IMR-90 (cell line): ENCODE results near the gene GABRB2. TPM values are rescaled to one million over a fixed set of nuclear protein-coding genes. Genes with fewer than 3 reads are reported as not detected.

ENCODE experiments used
- ATAC-seq: fragments of 200-7000 bp; cut with Tn5 transposase; 2 replicates; pipeline ENCODE4 v1.9.1; 2020; ENCODE audit warnings: low read depth, mild to moderate bottlenecking, moderate library complexity
- BruUV-seq: library from RNA; stranded (reverse); fragments of 400-500 nt; replicated peaks from 2 replicates; lab custom pipeline; 2021; lab: Mats Ljungman, UMichigan
- CTCF ChIA-PET: fragments of 300-600 bp; formaldehyde crosslinking; extraction: SDS; loops from one replicate; lab custom pipeline; 2021; ENCODE audit warnings: antibody characterized with exemption; lab: Yijun Ruan, JAX
- POLR2A ChIA-PET: fragments of 300-600 bp; sonication (Branson Sonifier 250); formaldehyde crosslinking; loops from one replicate; lab custom pipeline; 2022; ENCODE audit warnings: antibody characterized with exemption; ENCODE audit not compliant: unreplicated experiment; lab: Charles Lee
- DNase-seq: peaks from one replicate; pipeline ENCODE4 v3.0.0; 2013
- H2AFZ ChIP-seq: replicated peaks from 2 replicates; pipeline ENCODE3; 2013; ENCODE audit warnings: low read length, mild to moderate bottlenecking; ENCODE audit not compliant: poor library complexity
- H2AK5ac ChIP-seq: 2 replicates; pipeline ENCODE4 v1.6.1; 2013; ENCODE audit warnings: low read depth, low read length, inconsistent platforms
- H2AK9ac ChIP-seq: replicated peaks from 2 replicates; pipeline ENCODE3; 2013; ENCODE audit warnings: mild to moderate bottlenecking, low read depth, low read length, moderate library complexity; ENCODE audit not compliant: poor library complexity
- H2BK120ac ChIP-seq: 2 replicates; pipeline ENCODE4 v1.6.1; 2013; ENCODE audit warnings: low read depth, low read length, inconsistent platforms
- H2BK15ac ChIP-seq: 3 replicates; pipeline ENCODE4 v1.6.1; 2013; ENCODE audit warnings: low read depth, low read length, inconsistent platforms
- H2BK20ac ChIP-seq: 2 replicates; pipeline ENCODE4 v1.6.1; 2013; ENCODE audit warnings: low read depth, mild to moderate bottlenecking, inconsistent platforms, low read length, moderate library complexity
- H2BK5ac ChIP-seq: 2 replicates; pipeline ENCODE4 v1.6.1; 2013; ENCODE audit warnings: mild to moderate bottlenecking, low read depth, low read length, inconsistent platforms; ENCODE audit not compliant: poor library complexity, severe bottlenecking
- H3K14ac ChIP-seq: replicated peaks from 2 replicates; pipeline ENCODE4 v1.6.1; 2013; ENCODE audit warnings: low read depth, low read length, inconsistent platforms
- H3K18ac ChIP-seq: 2 replicates; pipeline ENCODE4 v1.6.1; 2013; ENCODE audit warnings: low read depth, low read length, control low read depth
- H3K23ac ChIP-seq: 2 replicates; pipeline ENCODE4 v1.6.1; 2013; ENCODE audit warnings: low read depth, low read length, inconsistent platforms
- H3K27ac ChIP-seq: 2 replicates; pipeline ENCODE4 v1.5.1; 2013; ENCODE audit warnings: mild to moderate bottlenecking, control low read depth, low read length; ENCODE audit not compliant: insufficient read depth
- H3K27me3 ChIP-seq: 2 replicates; pipeline ENCODE4 v1.6.1; 2013; ENCODE audit warnings: low read length; ENCODE audit not compliant: control insufficient read depth, insufficient read depth
- H3K36me3 ChIP-seq: 2 replicates; pipeline ENCODE4 v1.6.1; 2013; ENCODE audit warnings: low read length, mixed read lengths; ENCODE audit not compliant: control insufficient read depth, insufficient read depth
- H3K4ac ChIP-seq: 2 replicates; pipeline ENCODE4 v1.6.1; 2013; ENCODE audit warnings: low read depth, low read length, inconsistent platforms
- H3K4me1 ChIP-seq: 2 replicates; pipeline ENCODE4 v1.6.1; 2013; ENCODE audit warnings: low read length, mixed read lengths; ENCODE audit not compliant: control insufficient read depth, insufficient read depth
- H3K4me2 ChIP-seq: 2 replicates; pipeline ENCODE4 v1.6.1; 2013; ENCODE audit warnings: low read depth, mild to moderate bottlenecking, control low read depth, low read length, moderate library complexity
- H3K4me3 ChIP-seq: 2 replicates; pipeline ENCODE4 v1.5.1; 2013; ENCODE audit warnings: low read depth, mild to moderate bottlenecking, control low read depth, low read length, moderate library complexity; ENCODE audit not compliant: insufficient read depth
- H3K56ac ChIP-seq: 2 replicates; pipeline ENCODE4 v1.6.1; 2013; ENCODE audit warnings: low read length, inconsistent platforms; ENCODE audit not compliant: insufficient read depth; ENCODE audit errors: extremely low read depth
- H3K79me1 ChIP-seq, 2 experiments: 2 replicates each; pipeline ENCODE4 v1.6.1; 2013; ENCODE audit warnings: low read length in 2 of 2, inconsistent platforms in 1 of 2, low read depth in 1 of 2
- H3K9ac ChIP-seq: 2 replicates; pipeline ENCODE4 v1.6.1; 2013; ENCODE audit warnings: low read depth, low read length, control low read depth
- H3K9me1 ChIP-seq: 2 replicates; pipeline ENCODE4 v1.6.1; 2013; ENCODE audit warnings: low read length, inconsistent platforms; ENCODE audit not compliant: insufficient read depth
- H3K9me3 ChIP-seq: 2 replicates; pipeline ENCODE4 v1.6.1; 2013; ENCODE audit warnings: low read length; ENCODE audit not compliant: control insufficient read depth, insufficient read depth
- H4K20me1 ChIP-seq: 2 replicates; pipeline ENCODE4 v1.6.1; 2013; ENCODE audit warnings: low read length, inconsistent platforms; ENCODE audit not compliant: insufficient read depth
- H4K5ac ChIP-seq: 2 replicates; pipeline ENCODE4 v1.6.1; 2013; ENCODE audit warnings: mild to moderate bottlenecking, low read depth, low read length, control low read depth
- H4K8ac ChIP-seq, 2 experiments: 2 replicates each; pipeline ENCODE4 v1.6.1; 2013; ENCODE audit warnings: low read depth in 2 of 2, low read length in 2 of 2, control low read depth in 1 of 2, inconsistent platforms in 1 of 2
- H4K91ac ChIP-seq: 2 replicates; pipeline ENCODE4 v1.6.1; 2013; ENCODE audit warnings: low read depth, low read length, inconsistent platforms; ENCODE audit not compliant: insufficient read depth
- CEBPB ChIP-seq: IDR thresholded peaks from 2 replicates; pipeline ENCODE4 v1.6.1; 2012; ENCODE audit warnings: low read depth, low read length, improper control_type of control experiment
- MAZ ChIP-seq: IDR thresholded peaks from 2 replicates; pipeline ENCODE4 v1.6.1; 2012; ENCODE audit warnings: low read depth, mild to moderate bottlenecking, low read length, improper control_type of control experiment, moderate library complexity, borderline replicate concordance
- MXI1 ChIP-seq: IDR thresholded peaks from 2 replicates; pipeline ENCODE4 v1.6.1; 2012; ENCODE audit warnings: low read depth, mild to moderate bottlenecking, low read length, moderate library complexity, borderline replicate concordance
- NFE2L2 ChIP-seq: fragments of 150-350 bp; IDR thresholded peaks from 2 replicates; pipeline ENCODE4 v1.6.1; 2016; ENCODE audit warnings: low read depth, mild to moderate bottlenecking, low read length
- POLR2A ChIP-seq: IDR thresholded peaks from 2 replicates; pipeline ENCODE4 v1.6.1; 2012; ENCODE audit warnings: mild to moderate bottlenecking, low read depth, low read length
- RAD21 ChIP-seq: IDR thresholded peaks from 2 replicates; pipeline ENCODE4 v1.6.1; 2012; ENCODE audit warnings: low read length, improper control_type of control experiment
- RCOR1 ChIP-seq: IDR thresholded peaks from 2 replicates; pipeline ENCODE4 v1.6.1; 2012; ENCODE audit warnings: mild to moderate bottlenecking, low read length, improper control_type of control experiment; ENCODE audit not compliant: insufficient replicate concordance
- SMC3 ChIP-seq: fragments of 150-350 bp; IDR thresholded peaks from 2 replicates; pipeline ENCODE4 v1.6.1; 2016; ENCODE audit warnings: low read depth, mild to moderate bottlenecking, antibody characterized with exemption, low read length, moderate library complexity
- WGBS, 2 experiments: methylation state at CpG; one replicate each; pipeline versions ENCODE4 v1.1.5 to v1.1.7; 2013; ENCODE audit warnings: missing lambda C conversion rate in 2 of 2; ENCODE audit not compliant: insufficient read length in 1 of 2; ENCODE audit errors: extremely low coverage in 2 of 2; 5-methylcytosine and 5-hydroxymethylcytosine counted together
- dilution Hi-C: fragments of 300-500 bp; cut with HindIII; formaldehyde crosslinking; loops from one replicate; pipeline ENCODE4 v1.14.3; 2018; ENCODE audit warnings: low sequenced_read_pairs; ENCODE audit not compliant: unreplicated experiment
- in situ Hi-C: fragments of 300-500 bp; cut with MboI; formaldehyde crosslinking; loops from 3 replicates; pipeline ENCODE4 v1.14.3; 2019; ENCODE audit warnings: low sequenced_read_pairs, inconsistent platforms, mixed read lengths
- intact Hi-C: fragments of 100-400 bp; cut with micrococcal nuclease; formaldehyde crosslinking; loops from 2 replicates; pipeline ENCODE4 v1.10.0; 2022
- polyA plus RNA-seq, 3 experiments: library from polyadenylated mRNA; depleted of rRNA; stranded (reverse); fragments of >200 nt; gene quantifications; 2 replicates each; pipeline ENCODE4 v1.2.3, GENCODE V29; 2012; ENCODE audit warnings: low replicate concordance in 1 of 3
- total RNA-seq: library from RNA; depleted of rRNA; stranded (reverse); fragments of >200 nt; gene quantifications from 2 replicates; pipeline ENCODE4 v1.2.3, GENCODE V29; 2012
- TF ChIP-seq, protein P1 (sequence below): conservative IDR thresholded peaks from 2 replicates; pipeline ENCODE4 v1.5.1; 2012; ENCODE audit warnings: mild to moderate bottlenecking, low read depth, low read length, improper control_type of control experiment
- TF ChIP-seq, protein P2 (sequence below): fragments of 150-350 bp; IDR thresholded peaks from 2 replicates; pipeline ENCODE4 v1.6.1; 2017; ENCODE audit warnings: mild to moderate bottlenecking, antibody characterized with exemption, low read length, low read depth

Gene GABRB2
- total and polyA plus RNA-seq, 2 of the 4 experiments (the other 2 are of a cell fraction): not detected

DNA sequence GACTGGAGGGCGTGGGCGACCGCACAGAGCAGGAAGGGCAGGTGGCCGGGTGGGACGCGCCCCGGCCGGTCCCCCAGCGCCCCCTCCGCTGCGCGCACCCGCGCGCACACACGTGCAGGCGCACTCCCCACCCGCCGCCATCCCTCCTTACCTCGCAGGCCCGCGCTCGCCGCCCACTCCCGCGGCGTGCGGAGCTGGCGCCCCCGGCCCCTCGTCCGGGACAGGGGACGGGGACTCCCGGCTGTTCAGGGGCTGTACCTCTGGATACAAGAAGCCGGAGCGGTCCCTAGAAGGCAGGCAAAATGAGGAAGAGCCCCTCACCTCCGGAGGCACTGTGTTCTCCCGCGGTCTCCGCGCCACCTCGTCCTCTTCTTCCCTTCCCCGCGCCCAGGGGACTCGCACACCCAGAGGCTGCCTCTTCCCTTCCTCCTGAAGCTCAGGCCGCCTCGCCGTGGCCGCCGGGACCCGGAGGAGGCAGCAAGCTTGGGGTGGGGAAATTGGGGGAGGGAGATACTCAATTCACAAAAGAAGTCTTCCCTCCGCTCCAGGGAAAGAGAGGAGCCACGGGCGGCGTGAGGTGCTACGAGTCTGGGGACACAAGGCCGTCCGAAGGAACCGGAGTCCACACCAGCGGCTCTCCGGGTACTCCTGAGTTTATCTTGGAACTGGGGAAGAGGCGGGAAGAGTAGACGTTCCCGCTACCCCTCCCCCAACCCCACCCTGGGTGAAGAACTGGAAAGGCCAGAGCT lies 1.4 kb upstream of the GABRB2 start:
- no peak overlapping the region for H4K5ac ChIP-seq
- no peak overlapping the region for H3K4me3 ChIP-seq
- H4K8ac ChIP-seq: no peak overlapping the region
- WGBS, 2 experiments: 0% methylated on average over 16 of the region's 64 CpGs; no CpG with 5 or more reads in 1 of the 2 experiments
- CTCF ChIA-PET: no interaction called here
- H2BK5ac ChIP-seq: no peak overlapping the region
- in situ Hi-C loops: no loop called here
- no peak overlapping the region for H3K9ac ChIP-seq
- no peaks in the 10 kb centered on the region for H3K4me1 ChIP-seq
- H3K4me2 ChIP-seq: no peak overlapping the region; the same call in 1 of the 2 replicates
- no peaks in the 10 kb centered on the region for H4K20me1 ChIP-seq
- no peaks in the 10 kb centered on the region for H3K9me1 ChIP-seq
- intact Hi-C loops: loop anchor here (10.0 kb wide), 1 partner anchor 1113 kb away; no protein-coding TSS in a partner anchor
- POLR2A ChIA-PET: no interaction called here
- H3K36me3 ChIP-seq: no peaks in the 10 kb centered on the region
- H3K27ac ChIP-seq: no peak overlapping the region
- H3K14ac ChIP-seq: no peak overlapping the region
- H3K9me3 ChIP-seq: no peaks in the 10 kb centered on the region
- H2BK120ac ChIP-seq: no peak overlapping the region
- H2AFZ ChIP-seq: no peak overlapping the region
- H3K18ac ChIP-seq: no peak overlapping the region
- H2AK9ac ChIP-seq: no peak overlapping the region
- BruUV-seq: no TSS peak
- no peak overlapping the region for H2BK15ac ChIP-seq
- H2AK5ac ChIP-seq: no peak overlapping the region
- H3K56ac ChIP-seq: no peak overlapping the region
- H3K23ac ChIP-seq: no peak overlapping the region
- no peak overlapping the region for H3K4ac ChIP-seq
- dilution Hi-C loops: no loop called here
- no peaks in the 10 kb centered on the region; the same call in 1 of the 2 replicates for H3K27me3 ChIP-seq
- DNase-seq (no peak), ATAC-seq (no peak)
- H3K79me1 ChIP-seq: no peaks in the 10 kb centered on the region
- TF ChIP-seq MAZ: no peak
- TF ChIP-seq CEBPB: no peak
- TF ChIP-seq RAD21: no peak
- TF ChIP-seq, protein P1, sequence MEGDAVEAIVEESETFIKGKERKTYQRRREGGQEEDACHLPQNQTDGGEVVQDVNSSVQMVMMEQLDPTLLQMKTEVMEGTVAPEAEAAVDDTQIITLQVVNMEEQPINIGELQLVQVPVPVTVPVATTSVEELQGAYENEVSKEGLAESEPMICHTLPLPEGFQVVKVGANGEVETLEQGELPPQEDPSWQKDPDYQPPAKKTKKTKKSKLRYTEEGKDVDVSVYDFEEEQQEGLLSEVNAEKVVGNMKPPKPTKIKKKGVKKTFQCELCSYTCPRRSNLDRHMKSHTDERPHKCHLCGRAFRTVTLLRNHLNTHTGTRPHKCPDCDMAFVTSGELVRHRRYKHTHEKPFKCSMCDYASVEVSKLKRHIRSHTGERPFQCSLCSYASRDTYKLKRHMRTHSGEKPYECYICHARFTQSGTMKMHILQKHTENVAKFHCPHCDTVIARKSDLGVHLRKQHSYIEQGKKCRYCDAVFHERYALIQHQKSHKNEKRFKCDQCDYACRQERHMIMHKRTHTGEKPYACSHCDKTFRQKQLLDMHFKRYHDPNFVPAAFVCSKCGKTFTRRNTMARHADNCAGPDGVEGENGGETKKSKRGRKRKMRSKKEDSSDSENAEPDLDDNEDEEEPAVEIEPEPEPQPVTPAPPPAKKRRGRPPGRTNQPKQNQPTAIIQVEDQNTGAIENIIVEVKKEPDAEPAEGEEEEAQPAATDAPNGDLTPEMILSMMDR: no peak
- TF ChIP-seq SMC3: no peak
- TF ChIP-seq POLR2A: no peak
- TF ChIP-seq NFE2L2: no peak
- TF ChIP-seq, protein P2, sequence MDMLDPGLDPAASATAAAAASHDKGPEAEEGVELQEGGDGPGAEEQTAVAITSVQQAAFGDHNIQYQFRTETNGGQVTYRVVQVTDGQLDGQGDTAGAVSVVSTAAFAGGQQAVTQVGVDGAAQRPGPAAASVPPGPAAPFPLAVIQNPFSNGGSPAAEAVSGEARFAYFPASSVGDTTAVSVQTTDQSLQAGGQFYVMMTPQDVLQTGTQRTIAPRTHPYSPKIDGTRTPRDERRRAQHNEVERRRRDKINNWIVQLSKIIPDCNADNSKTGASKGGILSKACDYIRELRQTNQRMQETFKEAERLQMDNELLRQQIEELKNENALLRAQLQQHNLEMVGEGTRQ: no peak
- no peak for TF ChIP-seq RCOR1
- no peak for TF ChIP-seq MXI1
- no peak overlapping the region for H4K91ac ChIP-seq
- no peak overlapping the region for H2BK20ac ChIP-seq
